HG02678 (cell line): ENCODE results near the gene FFAR4.

Source experiments
- ATAC-seq: cut with Tn5 transposase; IDR thresholded peaks from one replicate; pipeline ENCODE4 v1.9.1; 2021; ENCODE audit warnings: mild to moderate bottlenecking, moderate library complexity; ENCODE audit not compliant: unreplicated experiment

Gene FFAR4

DNA sequence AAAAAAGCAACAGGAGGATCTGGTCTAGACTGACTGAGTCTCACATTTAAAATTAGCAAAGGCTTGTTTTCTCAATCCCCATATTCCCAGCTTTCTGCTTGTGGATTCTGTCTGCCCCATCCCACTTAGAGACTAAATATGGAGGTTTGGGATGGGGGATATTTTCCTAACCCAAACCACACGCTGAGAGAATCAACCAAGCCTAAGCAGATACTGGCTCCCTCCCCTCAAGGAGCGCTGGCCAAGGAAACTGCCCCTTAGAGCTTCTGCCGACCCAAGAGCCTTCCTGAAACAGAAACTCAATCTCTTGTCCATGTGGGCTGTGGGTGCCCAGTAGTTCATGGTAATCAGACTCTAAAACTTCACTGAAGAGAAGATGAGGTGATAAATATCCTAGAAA, 3.9 kb downstream of the FFAR4 start:
- no peak for ATAC-seq

DNA sequence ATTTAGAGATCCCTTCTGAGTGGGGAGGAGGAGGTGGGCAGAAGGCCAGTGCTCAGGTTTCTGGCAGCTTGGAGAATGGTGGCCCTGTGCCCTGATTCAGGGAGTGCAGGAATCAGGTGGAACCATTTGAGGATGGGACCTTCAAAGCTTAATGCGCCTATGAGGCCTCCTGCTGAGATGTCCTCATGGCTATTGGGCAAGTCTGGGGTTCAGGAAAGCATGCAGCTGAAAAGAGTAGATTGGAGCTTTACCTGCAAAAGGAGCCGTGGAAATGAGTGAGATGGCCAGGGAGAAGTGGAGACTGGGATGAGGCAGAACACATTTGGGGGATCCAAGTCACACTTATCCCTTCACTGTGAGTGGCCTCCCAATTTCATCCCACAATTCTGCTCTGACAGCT, 6.1 kb downstream of the FFAR4 start:
- no peak for ATAC-seq

DNA sequence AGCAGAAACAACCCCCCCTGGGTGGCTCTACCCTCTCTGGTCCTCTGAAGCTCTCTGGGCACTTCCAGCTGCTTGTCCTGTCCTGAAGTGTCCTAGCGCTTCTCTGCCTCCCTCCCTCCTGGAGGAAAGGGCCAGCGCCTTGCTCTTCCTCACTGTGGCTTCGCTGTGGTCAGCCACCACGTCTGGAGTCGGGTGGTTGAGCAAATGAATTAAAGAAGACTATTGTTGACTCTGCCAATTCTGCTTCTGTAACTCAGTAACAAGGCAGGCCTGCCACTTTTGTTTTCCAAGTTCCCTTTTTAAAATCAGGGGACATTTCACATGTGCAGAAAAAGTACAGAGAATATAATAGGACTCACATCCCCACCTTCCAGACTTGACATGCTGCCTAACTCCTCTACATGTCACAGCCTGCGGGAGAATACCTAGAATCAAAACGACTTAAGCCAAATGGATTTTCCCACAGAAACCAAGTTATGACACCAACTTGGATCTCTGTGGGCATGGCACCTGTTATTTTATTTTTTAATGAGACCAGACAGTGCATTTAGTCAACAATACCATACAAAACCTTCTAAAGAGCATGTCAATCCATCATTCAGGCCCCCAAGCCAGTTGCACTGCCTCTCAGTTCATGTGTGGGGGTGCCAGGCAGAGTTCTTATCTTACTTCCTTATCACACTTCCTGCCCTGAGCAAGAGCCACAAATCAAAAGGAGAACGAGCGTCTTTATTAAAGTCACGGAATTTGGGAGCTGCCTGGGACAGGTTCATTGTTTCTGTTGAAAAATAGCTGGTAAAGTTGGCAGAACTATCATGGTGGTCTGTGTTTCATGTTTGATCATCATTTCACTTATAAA, 6.8 kb downstream of the FFAR4 start:
- ATAC-seq = no peak

DNA sequence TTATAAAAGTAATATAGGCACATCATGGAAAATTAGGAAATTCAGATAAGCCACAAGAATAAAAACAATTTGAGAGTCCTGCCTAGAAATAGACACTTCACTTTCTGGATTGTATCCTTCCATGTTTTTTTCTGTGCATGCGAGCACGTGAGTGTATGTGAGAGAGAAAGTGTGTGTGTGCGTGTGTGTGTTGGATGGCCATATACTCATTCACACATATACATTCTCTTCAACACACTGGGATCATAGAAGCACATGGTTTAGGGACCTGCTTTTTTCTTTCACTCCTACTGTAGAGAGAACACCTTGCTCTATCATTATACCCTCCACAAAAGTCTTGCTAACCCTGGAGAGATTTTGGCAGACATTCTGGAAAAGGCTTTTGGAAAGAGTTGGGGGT, 7.5 kb downstream of the FFAR4 start:
- no peak for ATAC-seq

DNA sequence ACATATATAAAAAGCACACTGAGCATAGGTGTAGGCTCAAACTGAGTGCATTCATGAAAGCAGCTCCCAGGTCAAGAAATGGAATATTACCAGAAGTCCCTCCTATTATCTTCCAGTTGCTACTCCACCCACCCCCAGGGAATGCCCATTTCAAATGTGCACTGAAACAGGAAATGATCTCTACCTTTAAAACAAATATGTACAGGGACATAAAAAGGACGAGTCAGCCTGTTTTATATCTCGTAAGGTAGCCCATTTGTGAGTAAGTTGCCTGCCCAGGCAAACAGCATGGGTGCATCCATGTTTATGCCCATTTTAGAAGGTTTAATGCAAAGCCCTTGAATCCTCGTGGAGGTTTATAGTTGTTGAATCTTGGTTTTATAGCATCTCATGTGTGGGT, 10.4 kb downstream of the FFAR4 start:
- ATAC-seq = no peak

DNA sequence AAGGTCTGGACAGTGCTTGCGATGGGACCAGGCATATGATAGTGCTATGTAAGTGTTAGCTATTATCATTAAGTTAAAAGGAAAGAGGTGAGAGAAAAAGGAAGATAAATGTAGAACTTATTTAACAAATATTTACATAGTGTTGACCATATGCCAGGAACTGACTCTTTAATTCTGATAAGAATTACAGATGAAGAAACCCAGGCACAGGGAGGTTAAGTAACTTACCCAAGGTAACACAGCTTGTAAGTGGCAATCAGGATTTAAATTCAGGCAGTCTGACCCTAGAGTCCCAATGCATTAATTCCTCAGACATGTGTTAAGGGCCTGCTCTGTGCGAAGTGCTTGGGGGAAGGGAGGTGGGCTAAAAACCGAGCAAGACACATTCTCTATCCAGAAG, 11.1 kb downstream of the FFAR4 start:
- ATAC-seq = no peak

DNA sequence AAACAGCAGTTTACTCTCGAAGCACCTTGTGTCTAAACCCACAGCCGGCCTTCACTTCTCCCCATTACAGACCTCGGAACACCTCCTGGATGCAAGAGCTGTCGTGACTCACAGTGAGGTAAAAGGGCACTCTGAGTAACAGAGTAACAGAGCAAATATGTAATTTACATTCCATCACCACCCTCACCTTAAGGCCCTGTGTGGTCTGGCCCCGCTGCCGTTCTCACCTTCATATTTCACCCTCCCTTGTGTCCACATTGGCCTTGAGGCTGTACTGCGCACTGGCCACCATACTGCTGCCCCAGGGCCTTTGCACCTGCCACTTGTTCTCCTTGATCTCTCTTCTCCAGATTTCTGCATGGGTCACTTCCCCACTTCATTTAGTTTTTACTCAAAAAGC, 12.6 kb downstream of the FFAR4 start:
- no peak for ATAC-seq

DNA sequence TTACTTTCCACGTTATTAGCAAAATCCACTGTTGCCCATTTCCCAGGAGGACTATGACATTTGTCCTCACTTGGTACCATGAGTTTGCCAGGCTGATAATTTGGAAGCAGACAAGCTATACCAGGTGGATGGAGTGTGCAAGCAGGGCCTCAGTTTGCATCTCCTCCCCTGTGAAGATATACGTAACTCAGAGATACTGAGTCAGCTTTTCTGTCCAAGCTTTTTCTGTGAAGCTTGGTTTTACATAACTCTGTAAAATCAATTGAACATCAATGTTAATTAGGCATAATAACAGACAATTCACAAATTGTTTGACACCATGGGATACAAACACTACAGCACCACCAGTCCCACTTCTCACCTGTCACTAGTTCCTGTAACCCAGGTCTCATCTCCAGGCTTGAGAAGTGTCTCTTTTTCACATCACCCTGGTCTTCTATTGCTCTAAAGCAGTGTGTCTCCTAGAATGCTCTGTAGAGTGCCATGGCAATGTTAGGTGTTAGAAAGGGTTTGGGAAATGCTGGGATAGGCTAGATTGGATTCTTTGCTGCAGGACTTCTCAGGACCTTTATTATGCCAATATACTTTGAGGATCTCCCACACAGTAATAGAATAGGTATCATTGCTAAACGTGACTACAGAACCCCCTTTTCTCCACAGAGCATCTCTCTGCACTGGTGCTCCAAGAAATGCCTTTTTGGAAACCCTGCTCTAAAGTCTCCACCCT, 13.7 kb downstream of the FFAR4 start:
- ATAC-seq = no peak

DNA sequence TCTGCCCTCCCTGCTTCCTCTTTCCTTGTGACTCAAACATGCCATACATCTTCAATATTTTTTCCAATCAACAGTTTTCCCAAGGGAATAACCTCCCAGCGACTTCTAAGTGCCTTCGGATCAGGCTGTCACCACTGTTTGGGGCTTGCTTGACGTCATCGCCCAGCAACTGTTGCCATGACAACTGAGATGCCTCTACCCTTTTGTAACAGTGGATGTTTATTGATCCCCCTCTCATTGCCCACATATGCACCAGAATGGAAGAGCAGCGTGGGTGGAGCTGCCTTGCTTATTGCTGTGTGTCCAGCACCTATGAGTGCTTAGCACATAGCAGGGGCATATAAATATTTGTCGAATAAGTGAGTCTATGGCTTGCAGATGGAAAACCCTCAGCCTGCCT, 14.4 kb downstream of the FFAR4 start:
- ATAC-seq = no peak

DNA sequence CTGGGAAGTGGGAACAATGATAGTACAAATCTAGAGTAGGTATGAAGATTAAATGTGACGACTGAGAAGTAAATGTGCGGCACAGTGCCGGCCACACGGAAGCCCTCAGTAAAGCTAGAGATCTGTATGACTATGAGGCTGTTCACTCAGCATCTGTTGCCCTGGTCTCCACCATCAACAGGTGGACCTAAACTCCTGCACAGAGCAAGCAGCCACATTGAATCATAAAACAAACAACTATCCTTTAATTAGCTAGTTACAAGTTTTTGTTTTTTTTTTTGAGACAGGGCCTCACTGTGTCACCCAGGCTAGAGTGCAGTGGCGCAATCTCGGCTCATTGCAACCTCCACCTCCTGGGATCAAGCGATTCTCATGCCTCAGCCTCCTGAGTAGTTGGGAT, 18.0 kb downstream of the FFAR4 start:
- no peak for ATAC-seq

DNA sequence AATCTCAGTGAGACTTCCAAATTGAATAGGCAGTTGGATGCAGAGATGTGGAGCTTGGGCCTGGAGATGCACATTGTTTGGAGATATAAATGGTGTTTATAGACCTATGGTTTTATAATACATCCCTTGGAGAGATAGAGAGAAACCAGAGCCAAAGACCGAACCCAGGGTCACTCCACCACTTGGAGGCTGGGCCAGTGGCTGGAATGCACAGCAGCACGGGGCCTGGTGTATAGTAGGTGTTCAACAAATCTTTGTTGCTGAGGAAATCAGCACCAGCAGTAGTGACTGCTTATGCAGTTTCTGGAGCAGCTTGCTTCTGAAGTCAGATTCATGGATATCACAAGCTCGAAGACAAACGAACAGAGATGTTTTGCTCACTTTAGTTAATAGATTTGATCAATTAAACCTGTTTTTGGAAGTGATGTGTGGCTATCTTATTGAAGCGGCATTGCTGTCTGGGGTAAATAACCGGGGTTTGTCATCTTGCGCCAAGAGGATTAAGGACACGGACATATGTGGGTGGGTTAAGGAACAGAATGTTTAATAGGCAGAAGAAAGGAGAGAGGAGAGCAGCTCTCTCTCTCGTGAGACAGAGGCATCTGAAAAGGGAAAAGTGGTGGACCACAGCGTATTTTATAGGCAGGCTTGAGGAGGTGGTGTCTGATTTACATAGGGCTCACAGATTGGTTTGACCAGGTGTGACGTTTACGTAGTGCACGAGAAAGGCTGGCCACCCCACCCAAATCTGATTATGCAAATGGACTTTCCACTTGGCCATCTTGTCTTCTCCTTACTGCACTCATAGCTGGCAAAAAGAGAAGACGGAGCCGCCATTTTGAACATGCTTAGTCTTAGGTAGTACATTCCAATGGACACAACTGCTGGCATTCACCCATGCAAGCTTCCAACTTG, 23.4 kb downstream of the FFAR4 start:
- no peak for ATAC-seq

DNA sequence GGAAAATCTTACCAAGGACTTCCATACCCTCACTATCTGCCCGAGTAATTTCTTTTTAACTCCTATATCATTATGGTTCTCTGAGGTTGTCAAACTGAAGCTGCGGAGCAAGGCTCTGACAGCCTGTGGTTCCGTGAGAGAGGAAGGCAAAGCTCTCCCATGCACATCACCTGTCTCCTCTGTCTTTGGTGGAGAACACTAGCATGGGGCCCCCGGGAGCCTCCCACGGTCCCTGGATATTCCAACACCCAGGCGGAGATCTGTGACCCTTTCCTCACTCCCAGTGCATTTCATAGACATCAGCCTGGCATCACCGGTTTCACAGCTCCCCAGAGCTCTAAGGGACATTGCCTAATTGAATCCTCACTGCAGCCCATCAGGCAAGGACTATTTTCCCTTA, 24.2 kb downstream of the FFAR4 start:
- ATAC-seq = no peak

DNA sequence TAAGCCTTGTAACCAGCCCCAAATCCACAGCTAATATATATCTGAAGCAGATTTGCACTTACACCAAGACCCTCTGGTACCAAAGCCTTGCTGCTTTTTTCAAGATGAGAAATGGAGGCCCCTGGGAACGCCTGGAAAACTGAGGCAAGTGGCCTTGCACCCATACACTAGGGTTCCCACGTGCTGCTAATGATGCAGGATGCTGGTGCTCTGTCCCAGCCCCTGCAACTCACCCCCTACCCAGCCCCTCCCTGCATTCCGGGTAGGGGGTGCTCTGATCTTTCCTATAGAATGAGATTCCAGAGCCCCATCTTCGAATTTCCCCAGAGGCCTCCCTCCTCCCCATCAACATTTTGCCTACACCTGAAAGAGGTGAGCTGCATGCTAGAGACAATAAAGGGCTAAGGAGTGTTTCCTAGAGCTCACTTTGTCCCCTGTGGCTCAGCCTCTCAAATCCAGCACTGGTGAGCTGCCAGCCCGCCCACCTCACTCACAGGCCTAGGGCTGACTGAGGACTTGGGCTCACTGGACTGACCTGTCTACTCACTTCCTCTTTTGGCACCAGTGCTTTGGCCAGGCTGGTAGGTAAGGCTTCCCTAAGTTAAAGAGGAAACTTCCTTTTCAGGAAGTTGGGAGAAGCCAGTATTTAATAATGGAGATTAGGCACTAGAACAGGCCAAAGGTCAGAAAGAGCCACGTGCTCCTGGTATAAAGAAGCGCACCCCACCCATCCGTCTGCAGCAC, 24.8 kb downstream of the FFAR4 start:
- no peak for ATAC-seq

DNA sequence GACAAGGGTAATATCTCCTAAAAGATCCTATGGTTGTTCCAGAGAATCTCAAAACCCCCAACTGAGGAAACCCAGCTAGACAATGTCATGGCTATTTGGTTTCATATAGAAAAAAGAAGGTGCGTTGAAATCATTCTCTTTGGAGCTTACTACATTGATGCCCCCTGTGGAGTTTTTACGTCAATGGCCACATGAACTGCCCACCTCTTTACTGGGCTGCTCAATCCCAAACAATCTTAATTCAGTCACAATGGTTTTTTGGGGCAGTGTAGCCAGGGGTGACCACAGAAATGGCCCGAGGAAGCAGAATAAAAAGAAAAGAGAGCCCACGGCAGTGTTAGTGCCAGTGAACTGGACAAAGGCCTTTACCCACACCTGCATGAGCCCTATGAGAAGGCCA, 26.8 kb downstream of the FFAR4 start:
- no peak for ATAC-seq

DNA sequence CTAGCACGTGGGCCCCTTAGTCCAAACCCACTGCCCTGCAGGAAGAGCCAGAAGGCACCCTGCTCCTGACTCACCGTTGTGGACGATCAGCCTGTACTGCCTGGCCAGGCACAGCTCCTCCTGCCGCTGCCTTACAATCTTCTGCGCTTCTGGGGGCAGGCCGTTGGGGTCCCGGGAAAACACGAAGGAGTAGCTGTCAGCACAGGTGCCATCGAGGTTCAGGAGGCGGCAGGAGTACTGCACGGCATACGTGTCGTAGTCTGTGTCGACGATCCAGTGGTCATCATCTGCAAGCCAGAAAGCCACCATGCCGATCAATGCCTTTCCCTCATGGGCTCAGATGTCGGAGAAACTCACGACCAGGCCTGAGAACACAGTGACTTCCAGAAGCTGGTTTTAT, 27.3 kb downstream of the FFAR4 start:
- ATAC-seq = no peak

DNA sequence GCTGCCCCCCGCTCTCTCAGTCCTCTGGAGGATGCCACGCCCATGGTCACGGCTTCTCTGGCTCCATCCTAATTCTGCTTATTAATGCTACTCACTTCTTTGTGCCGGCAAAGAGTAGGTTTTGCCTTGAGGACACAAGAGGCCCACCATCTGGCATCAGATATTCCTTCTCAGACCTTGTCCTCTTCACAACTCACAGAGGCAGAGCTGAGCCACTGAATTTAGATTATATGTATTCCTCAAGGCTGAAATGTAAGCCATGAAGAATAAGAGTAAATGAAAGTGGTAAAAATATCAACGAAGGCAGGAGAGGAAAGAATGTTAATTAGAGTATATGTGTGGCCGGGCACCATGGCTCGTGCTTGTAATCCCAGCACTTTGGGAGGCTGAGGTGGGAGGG, 28.1 kb downstream of the FFAR4 start:
- ATAC-seq = no peak

DNA sequence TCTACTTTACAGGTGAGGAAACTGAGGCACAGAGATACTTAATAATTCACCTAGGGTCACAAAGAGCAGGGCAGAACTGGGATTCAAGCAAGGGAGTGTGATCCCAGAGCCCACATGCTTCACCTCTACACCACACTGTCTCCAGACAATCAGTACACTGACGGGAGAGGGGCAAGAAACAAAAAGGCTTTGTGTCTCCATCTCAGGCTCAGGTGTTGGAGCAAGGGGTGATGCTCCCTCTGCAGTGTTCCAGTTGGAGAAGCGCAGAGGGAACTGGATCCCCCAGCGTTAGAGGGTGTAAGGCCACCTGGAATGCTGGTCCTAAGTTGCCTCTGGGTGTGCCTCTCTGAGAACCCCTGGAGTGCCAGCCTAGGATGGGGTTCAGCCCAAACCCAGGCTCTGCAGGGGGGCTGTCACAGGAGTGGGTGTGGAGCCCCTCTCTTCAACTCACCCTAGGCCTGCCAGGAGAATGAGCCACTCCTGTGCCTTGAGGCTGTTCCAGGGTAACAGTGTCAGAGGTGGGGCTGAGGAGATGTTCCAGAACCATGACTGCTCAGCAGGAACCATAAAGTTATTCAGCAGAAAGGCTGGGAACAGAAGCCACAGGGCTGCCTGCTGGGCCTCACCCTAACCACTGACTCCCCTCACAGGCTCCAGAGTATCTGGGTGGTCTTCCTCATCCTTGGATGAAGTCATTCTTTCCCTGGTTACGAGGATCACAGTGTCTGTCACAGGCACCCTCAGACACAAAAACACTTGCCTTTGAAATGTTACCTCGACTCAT, 29.1 kb downstream of the FFAR4 start:
- ATAC-seq = no peak

DNA sequence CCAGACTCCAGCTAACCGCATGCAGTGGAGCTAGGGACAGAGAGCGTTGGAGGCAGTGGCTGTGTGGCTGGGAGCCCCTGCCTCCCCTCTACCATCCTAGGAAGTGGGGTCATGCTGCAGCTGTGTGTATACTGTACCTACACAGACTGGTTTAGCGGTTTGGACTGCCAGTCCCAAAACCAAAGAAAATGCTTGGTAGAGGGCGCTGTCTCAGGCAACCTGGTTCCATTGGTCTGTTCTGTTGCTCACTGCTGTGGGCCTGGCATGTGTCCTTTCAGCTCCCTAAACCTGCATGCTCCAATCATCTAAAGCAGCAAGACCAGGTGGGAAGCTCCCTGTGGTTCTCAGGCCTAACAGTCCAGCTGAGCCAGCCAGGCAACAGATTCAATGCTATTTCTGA, 30.1 kb downstream of the FFAR4 start:
- ATAC-seq = no peak

DNA sequence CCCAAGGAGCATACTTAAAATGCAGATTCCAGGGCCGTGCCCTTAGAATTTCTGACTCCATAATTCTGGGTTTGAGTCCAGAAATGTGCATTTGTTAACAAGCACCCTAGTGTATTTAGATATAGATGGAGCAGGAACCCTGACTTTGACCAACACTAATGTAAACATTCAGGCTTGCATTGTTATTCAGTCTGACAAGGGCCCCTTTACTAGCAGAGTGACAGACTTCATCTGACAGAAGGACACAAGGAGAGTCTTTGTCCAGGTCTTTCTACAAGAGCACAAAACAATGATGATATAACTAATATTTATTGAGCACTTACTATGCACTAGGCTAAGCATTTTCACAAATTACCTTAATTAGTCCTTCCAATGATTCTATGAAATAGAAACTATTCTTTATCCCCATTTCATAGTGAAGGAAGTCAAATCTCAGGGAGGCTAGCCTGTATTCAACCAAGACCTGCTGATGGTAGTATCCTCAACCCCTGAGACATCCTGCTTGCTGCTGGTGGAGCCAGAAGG, 30.7 kb downstream of the FFAR4 start:
- no peak for ATAC-seq

DNA sequence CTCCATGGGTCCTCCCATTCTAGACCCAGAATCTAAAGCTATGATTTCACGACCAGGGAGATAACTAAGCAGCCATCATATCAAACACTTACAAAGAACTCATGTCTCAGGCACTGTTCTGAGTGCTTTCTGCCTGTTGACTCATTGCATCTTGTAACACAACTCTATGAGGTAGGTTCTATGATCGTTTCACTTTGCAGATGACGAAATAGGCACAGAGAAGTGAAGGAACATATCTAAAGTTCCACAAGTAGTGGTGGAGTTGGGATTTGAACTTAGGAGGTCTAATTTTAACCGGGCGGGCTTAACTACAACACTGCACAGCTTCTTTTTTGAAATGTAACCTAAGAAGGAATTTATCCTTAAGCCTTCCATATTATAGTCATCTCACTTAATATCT, 31.7 kb downstream of the FFAR4 start:
- ATAC-seq = no peak
